SK-N-MC (cell line): ENCODE data around the gene DNER.

ENCODE experiments used
- DNase-seq: peaks from one replicate; pipeline ENCODE4 v3.0.0-alpha.2; 2011; ENCODE audit warnings: low read depth, low spot score
- H3K27ac ChIP-seq: fragments of 200-600 bp; sonication (generic); 2 replicates; pipeline ENCODE4 v1.5.1; 2016; ENCODE audit warnings: mixed run types
- H3K36me3 ChIP-seq: fragments of 200-600 bp; sonication (generic); 2 replicates; pipeline ENCODE4 v1.6.1; 2017; ENCODE audit warnings: antibody characterized with exemption, low read length, mixed read lengths; ENCODE audit not compliant: insufficient read depth
- H3K4me3 ChIP-seq: fragments of 200-600 bp; sonication (generic); 2 replicates; pipeline ENCODE4 v1.5.1; 2016
- H3K9ac ChIP-seq: fragments of 200-600 bp; sonication (generic); 2 replicates; pipeline ENCODE4 v1.8.0; 2017; ENCODE audit warnings: mixed run types, mixed read lengths; ENCODE audit not compliant: insufficient read length
- H3K9me3 ChIP-seq: fragments of 200-600 bp; sonication (generic); 2 replicates; pipeline ENCODE4 v1.6.1; 2017; ENCODE audit warnings: low read depth, mild to moderate bottlenecking, antibody characterized with exemption, low read length, moderate library complexity, mixed read lengths
- EZH2 ChIP-seq: fragments of 200-600 bp; sonication (generic); IDR thresholded peaks from one replicate; pipeline ENCODE4 v1.6.1; 2017; ENCODE audit warnings: antibody characterized with exemption
- FOXP2 ChIP-seq: optimal IDR thresholded peaks from 2 replicates; pipeline ENCODE3; 2011; ENCODE audit warnings: mild to moderate bottlenecking, moderate library complexity; ENCODE audit not compliant: insufficient read depth; ENCODE audit errors: extremely low read length, control extremely low read depth
- POLR2AphosphoS5 ChIP-seq: IDR thresholded peaks from 2 replicates; pipeline ENCODE4 v1.6.1; 2012; ENCODE audit warnings: mild to moderate bottlenecking, low read depth, low read length, borderline replicate concordance

The DNER gene

GRCh38 chr2:229686122-229686919 is 28.0 kb downstream of the DNER start:
- H3K9ac ChIP-seq, result no peak overlapping the region
- no peak overlapping the region for H3K4me3 ChIP-seq
- no peaks in the 10 kb centered on the region for H3K36me3 ChIP-seq
- no peak overlapping the region for H3K27ac ChIP-seq
- TF ChIP-seq POLR2AphosphoS5, result no peak
- TF ChIP-seq EZH2, result no peak
- no peak for TF ChIP-seq FOXP2
- DNase-seq, result no peak
- no peaks in the 10 kb centered on the region for H3K9me3 ChIP-seq

GRCh38 chr2:229684942-229685562 is 29.3 kb downstream of the DNER start:
- H3K9ac ChIP-seq, result no peak overlapping the region
- H3K4me3 ChIP-seq, result no peak overlapping the region
- H3K9me3 ChIP-seq, result no peaks in the 10 kb centered on the region
- DNase-seq, result no peak
- no peak for TF ChIP-seq FOXP2
- TF ChIP-seq POLR2AphosphoS5, result no peak
- TF ChIP-seq EZH2, result no peak
- H3K36me3 ChIP-seq, result no peaks in the 10 kb centered on the region
- H3K27ac ChIP-seq, result no peak overlapping the region

- Histone ChIP-seq H3K9ac (no peak overlapping the region), H3K27ac (no peak overlapping the region), H3K9me3 (no peaks in the 10 kb centered on the region), H3K36me3 (no peaks in the 10 kb centered on the region), H3K4me3 (no peak overlapping the region)
- TF ChIP-seq EZH2 (no peak), FOXP2 (no peak), POLR2AphosphoS5 (no peak)
- DNase-seq, result no peak
These were observed 34.8 kb downstream of the DNER start for GRCh38 chr2:229679393-229680125.

GRCh38 chr2:229675569-229675968 is 38.8 kb downstream of the DNER start:
- no peaks in the 10 kb centered on the region for H3K36me3 ChIP-seq
- TF ChIP-seq EZH2, result no peak
- no peak for TF ChIP-seq FOXP2
- H3K9me3 ChIP-seq, result no peaks in the 10 kb centered on the region
- no peak overlapping the region for H3K9ac ChIP-seq
- DNase-seq, result no peak
- no peak overlapping the region for H3K4me3 ChIP-seq
- no peak overlapping the region for H3K27ac ChIP-seq

GRCh38 chr2:229674830-229675530 is 39.4 kb downstream of the DNER start:
- Histone ChIP-seq H3K36me3 (no peaks in the 10 kb centered on the region), H3K9me3 (no peaks in the 10 kb centered on the region), H3K9ac (no peak overlapping the region), H3K27ac (no peak overlapping the region), H3K4me3 (no peak overlapping the region)
- TF ChIP-seq EZH2 (no peak), POLR2AphosphoS5 (no peak), FOXP2 (no peak)
- DNase-seq, result no peak

GRCh38 chr2:229673676-229674075 is 40.7 kb downstream of the DNER start:
- no peak for DNase-seq
- H3K27ac ChIP-seq, result no peak overlapping the region
- no peak for TF ChIP-seq EZH2
- no peak for TF ChIP-seq FOXP2
- TF ChIP-seq POLR2AphosphoS5, result no peak
- H3K9me3 ChIP-seq, result no peaks in the 10 kb centered on the region
- H3K9ac ChIP-seq, result no peak overlapping the region
- no peak overlapping the region for H3K4me3 ChIP-seq
- H3K36me3 ChIP-seq, result no peaks in the 10 kb centered on the region

GRCh38 chr2:229672021-229672420 is 42.3 kb downstream of the DNER start:
- H3K4me3 ChIP-seq, result no peak overlapping the region
- DNase-seq, result no peak
- no peaks in the 10 kb centered on the region for H3K9me3 ChIP-seq
- no peak overlapping the region for H3K27ac ChIP-seq
- TF ChIP-seq EZH2 (no peak), FOXP2 (no peak), POLR2AphosphoS5 (no peak)
- no peak overlapping the region for H3K9ac ChIP-seq
- no peaks in the 10 kb centered on the region for H3K36me3 ChIP-seq

- no peaks in the 10 kb centered on the region for H3K9me3 ChIP-seq
- no peak overlapping the region for H3K27ac ChIP-seq
- no peak overlapping the region for H3K9ac ChIP-seq
- TF ChIP-seq POLR2AphosphoS5 (no peak), EZH2 (no peak)
- no peaks in the 10 kb centered on the region for H3K36me3 ChIP-seq
- H3K4me3 ChIP-seq, result no peak overlapping the region
- DNase-seq, result no peak
These were observed 44.5 kb downstream of the DNER start for GRCh38 chr2:229669841-229670240.
